Type B pancreatic cell (in vitro differentiated cells): ENCODE data around the gene TSEN2. TPM values are rescaled to one million over a fixed set of nuclear protein-coding genes. Genes with fewer than 3 reads are reported as not detected.

Source experiments
- DNase-seq: peaks from one replicate; pipeline ENCODE4 v3.0.0; 2021; ENCODE audit warnings: mixed read lengths; ENCODE audit not compliant: unreplicated experiment; ENCODE audit errors: extremely low spot score
- H3K27ac Mint-ChIP-seq: 2 replicates; pipeline ENCODE4 v1.8.0; 2021; ENCODE audit warnings: mild to moderate bottlenecking, mixed read lengths
- H3K27me3 Mint-ChIP-seq: 2 replicates; pipeline ENCODE4 v1.8.0; 2021; ENCODE audit warnings: mixed read lengths
- H3K36me3 Mint-ChIP-seq: 2 replicates; pipeline ENCODE4 v1.8.0; 2021; ENCODE audit warnings: mixed read lengths
- H3K4me1 Mint-ChIP-seq: one replicate; pipeline ENCODE4 v1.8.0; 2021; ENCODE audit warnings: mixed read lengths; ENCODE audit not compliant: unreplicated experiment
- H3K4me3 Mint-ChIP-seq: 2 replicates; pipeline ENCODE4 v1.8.0; 2021; ENCODE audit warnings: mild to moderate bottlenecking, mixed read lengths
- H3K9me3 Mint-ChIP-seq: 2 replicates; pipeline ENCODE4 v1.8.0; 2021; ENCODE audit warnings: mixed read lengths
- CTCF ChIP-seq: fragments of 200-600 bp; sonication (generic); conservative IDR thresholded peaks from 2 replicates; pipeline ENCODE4 v1.5.0; 2021; ENCODE audit warnings: antibody characterized with exemption, mild to moderate bottlenecking
- total RNA-seq: library from RNA; stranded (reverse); gene quantifications from 2 replicates; pipeline ENCODE4 v1.2.1, GENCODE V29; 2021; ENCODE audit warnings: low replicate concordance

TSEN2 gene
- total RNA-seq, 1 donor from 2014 or later = 27.7 TPM

- no peak overlapping the region for H3K4me3 Mint-ChIP-seq
- H3K36me3 Mint-ChIP-seq = no peaks in the 10 kb centered on the region
- peaks cover 13% of the 10 kb centered on the region for H3K27me3 Mint-ChIP-seq
- DNase-seq = no peak
- no peak for TF ChIP-seq CTCF
- H3K27ac Mint-ChIP-seq = no peak overlapping the region
- H3K4me1 Mint-ChIP-seq = peaks cover 6% of the 10 kb centered on the region
- no peaks in the 10 kb centered on the region for H3K9me3 Mint-ChIP-seq
Observed at GRCh38 chr3:12449889-12450682, 34.2 kb upstream of the TSEN2 start.

- no peaks in the 10 kb centered on the region for H3K4me1 Mint-ChIP-seq
- no peak for DNase-seq
- H3K27ac Mint-ChIP-seq = no peak overlapping the region
- no peaks in the 10 kb centered on the region for H3K36me3 Mint-ChIP-seq
- H3K4me3 Mint-ChIP-seq = no peak overlapping the region
- no peak for TF ChIP-seq CTCF
- H3K27me3 Mint-ChIP-seq = peaks cover 3% of the 10 kb centered on the region
- no peaks in the 10 kb centered on the region for H3K9me3 Mint-ChIP-seq
Observed at GRCh38 chr3:12451481-12451880, 32.8 kb upstream of the TSEN2 start.

- no peaks in the 10 kb centered on the region for H3K4me1 Mint-ChIP-seq
Observed at GRCh38 chr3:12451960-12452359, 32.3 kb upstream of the TSEN2 start.

GRCh38 chr3:12452361-12453330 lies 31.6 kb upstream of the TSEN2 start:
- no peak for TF ChIP-seq CTCF
- H3K27ac Mint-ChIP-seq = no peak overlapping the region
- H3K4me1 Mint-ChIP-seq = no peaks in the 10 kb centered on the region
- DNase-seq = no peak
- H3K9me3 Mint-ChIP-seq = no peaks in the 10 kb centered on the region
- no peak overlapping the region for H3K4me3 Mint-ChIP-seq
- no peaks in the 10 kb centered on the region for H3K36me3 Mint-ChIP-seq
- no peaks in the 10 kb centered on the region for H3K27me3 Mint-ChIP-seq

More at GRCh38 chr3:12451960-12452359, 32.3 kb upstream of the TSEN2 start:
- Mint-ChIP-seq H3K9me3 (no peaks in the 10 kb centered on the region), H3K4me3 (no peak overlapping the region), H3K27me3 (peaks cover 3% of the 10 kb centered on the region), H3K27ac (no peak overlapping the region), H3K36me3 (no peaks in the 10 kb centered on the region)
- no peak for TF ChIP-seq CTCF
- DNase-seq = no peak

GRCh38 chr3:12454076-12454815 lies 30.0 kb upstream of the TSEN2 start:
- no peak overlapping the region for H3K27ac Mint-ChIP-seq
- H3K4me3 Mint-ChIP-seq = no peak overlapping the region
- H3K4me1 Mint-ChIP-seq = no peaks in the 10 kb centered on the region
- no peak for TF ChIP-seq CTCF
- H3K36me3 Mint-ChIP-seq = no peaks in the 10 kb centered on the region
- H3K9me3 Mint-ChIP-seq = no peaks in the 10 kb centered on the region
- no peak for DNase-seq
- peaks cover 3% of the 10 kb centered on the region for H3K27me3 Mint-ChIP-seq
